Right lobe of liver (tissue), 4 donors: ENCODE results near the gene SNAP47.

Source experiments
- POLR2A ChIP-seq: fragments of 450-650 bp; IDR thresholded peaks from one replicate; pipeline ENCODE4 v1.6.1; 2017; ENCODE audit warnings: antibody characterized with exemption, mild to moderate bottlenecking
- TF ChIP-seq, protein P1 (sequence below), 4 donors: fragments of 200-600 bp in 3 of 4; fragments of 450-650 bp in 1 of 4; IDR thresholded peaks; one replicate each; pipeline versions ENCODE4 v1.5.1 to v1.8.0; 2016 to 2022; ENCODE audit warnings: antibody characterized with exemption in 4 of 4, mild to moderate bottlenecking in 2 of 4
- donor health status: DM: no; HTN: no; CAD: no.
- donor health status: DM: no; HTN: no; CAD: no.
- donor health status: DM: no; HTN: yes; CAD: no.

DNA sequence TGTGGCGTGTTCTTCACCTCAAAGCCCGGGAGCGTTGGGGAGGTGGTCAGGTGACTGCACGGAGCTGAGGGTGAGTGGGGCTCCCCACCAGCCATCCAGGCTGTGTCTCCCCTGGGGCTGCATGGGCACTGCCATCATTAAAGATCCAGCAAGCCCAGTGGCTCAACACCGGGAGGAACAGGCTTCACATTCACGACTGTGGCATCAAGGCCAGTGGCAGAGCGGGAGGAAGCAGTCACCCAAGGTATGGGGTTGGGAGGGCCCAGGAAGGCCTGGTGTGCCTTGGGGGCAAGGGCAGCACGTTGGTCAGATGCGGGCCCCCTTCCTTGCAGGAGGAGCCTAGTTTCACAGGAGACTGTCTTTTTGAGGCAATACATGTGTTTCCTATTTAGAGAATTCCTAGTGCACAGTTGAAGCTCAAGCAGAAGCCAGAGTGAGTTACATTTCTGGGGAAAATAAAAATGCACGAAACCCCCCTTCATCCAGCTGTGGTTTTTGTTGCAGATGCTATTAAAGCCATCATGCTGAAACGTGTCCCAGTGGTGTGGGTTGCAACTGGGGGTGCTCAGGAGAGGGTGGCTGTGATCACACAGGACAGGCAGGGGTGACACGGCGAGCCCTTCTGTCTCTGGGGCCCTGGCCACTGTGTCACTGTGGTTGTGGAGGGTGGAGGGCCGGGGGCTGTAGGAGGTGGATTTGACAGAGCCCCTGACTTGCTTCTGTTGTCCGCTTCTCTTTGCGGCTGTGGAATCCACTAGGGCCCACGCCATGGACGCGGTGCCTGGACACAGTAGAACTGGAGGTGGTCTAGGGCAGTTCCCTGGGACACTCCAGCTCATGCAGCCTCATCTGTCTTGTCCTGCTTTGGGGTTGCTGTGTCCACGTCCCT lies 34.1 kb downstream of the SNAP47 start:
- TF ChIP-seq, protein P1, sequence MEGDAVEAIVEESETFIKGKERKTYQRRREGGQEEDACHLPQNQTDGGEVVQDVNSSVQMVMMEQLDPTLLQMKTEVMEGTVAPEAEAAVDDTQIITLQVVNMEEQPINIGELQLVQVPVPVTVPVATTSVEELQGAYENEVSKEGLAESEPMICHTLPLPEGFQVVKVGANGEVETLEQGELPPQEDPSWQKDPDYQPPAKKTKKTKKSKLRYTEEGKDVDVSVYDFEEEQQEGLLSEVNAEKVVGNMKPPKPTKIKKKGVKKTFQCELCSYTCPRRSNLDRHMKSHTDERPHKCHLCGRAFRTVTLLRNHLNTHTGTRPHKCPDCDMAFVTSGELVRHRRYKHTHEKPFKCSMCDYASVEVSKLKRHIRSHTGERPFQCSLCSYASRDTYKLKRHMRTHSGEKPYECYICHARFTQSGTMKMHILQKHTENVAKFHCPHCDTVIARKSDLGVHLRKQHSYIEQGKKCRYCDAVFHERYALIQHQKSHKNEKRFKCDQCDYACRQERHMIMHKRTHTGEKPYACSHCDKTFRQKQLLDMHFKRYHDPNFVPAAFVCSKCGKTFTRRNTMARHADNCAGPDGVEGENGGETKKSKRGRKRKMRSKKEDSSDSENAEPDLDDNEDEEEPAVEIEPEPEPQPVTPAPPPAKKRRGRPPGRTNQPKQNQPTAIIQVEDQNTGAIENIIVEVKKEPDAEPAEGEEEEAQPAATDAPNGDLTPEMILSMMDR (IDR thresholded peaks at IDR 0.05): no peak
- TF ChIP-seq POLR2A: no peak
